Endothelial cell of umbilical vein (primary cell): ENCODE data around the gene CHN2. TPM values are rescaled to one million over a fixed set of nuclear protein-coding genes. Genes with fewer than 3 reads are reported as not detected.

Experiments used
- BruUV-seq: library from RNA; stranded (reverse); fragments of 400-500 nt; replicated peaks from 2 replicates; lab custom pipeline; 2021; lab: Mats Ljungman, UMichigan
- CTCF ChIA-PET: fragments of 300-600, 350-600 bp; sonication (Branson Sonifier 250); formaldehyde crosslinking; loops from one replicate; lab custom pipeline; 2021; ENCODE audit warnings: antibody characterized with exemption, inconsistent platforms; lab: Charles Lee
- POLR2A ChIA-PET: fragments of 300-600, 350-600 bp; sonication (Branson Sonifier 250); formaldehyde crosslinking; loops from one replicate; lab custom pipeline; 2021; ENCODE audit warnings: antibody characterized with exemption, inconsistent platforms; lab: Charles Lee
- DNase-seq: peaks from one replicate; pipeline ENCODE4 v3.0.0-alpha.2; 2011; ENCODE audit warnings: low read depth, low spot score
- FAIRE-seq: peaks from 2 replicates; lab custom pipeline; 2011; peaks lifted over from hg19 to GRCh38; lab: Jason Lieb, UNC
- H2AFZ ChIP-seq: 2 replicates; pipeline ENCODE4 v1.6.0; 2012; ENCODE audit warnings: low read depth, low read length, control low read depth, inconsistent platforms
- H3K27ac ChIP-seq: 2 replicates; pipeline ENCODE4 v1.5.1; 2011; ENCODE audit warnings: low read depth, mild to moderate bottlenecking, control low read depth, low read length, moderate library complexity; ENCODE audit not compliant: insufficient read depth
- H3K27me3 ChIP-seq, 2 experiments: 2 replicates each; pipeline versions ENCODE4 v1.6.0 to v1.6.1; 2011; ENCODE audit warnings: low read length in 2 of 2, mixed read lengths in 1 of 2; ENCODE audit not compliant: control insufficient read depth in 2 of 2, insufficient read depth in 2 of 2
- H3K36me3 ChIP-seq, 2 experiments: 2 replicates in 1 of 2; 3 replicates in 1 of 2; pipeline ENCODE4 v1.5.1; 2011; ENCODE audit warnings: low read length in 2 of 2, mild to moderate bottlenecking in 1 of 2, moderate library complexity in 1 of 2; ENCODE audit not compliant: control insufficient read depth in 2 of 2, insufficient read depth in 2 of 2; ENCODE audit errors: extremely low read depth in 1 of 2
- H3K4me1 ChIP-seq: 3 replicates; pipeline ENCODE4 v1.5.1; 2011; ENCODE audit warnings: mild to moderate bottlenecking, low read length; ENCODE audit not compliant: control insufficient read depth, insufficient read depth; ENCODE audit errors: extremely low read depth
- H3K4me2 ChIP-seq: 2 replicates; pipeline ENCODE4 v1.6.1; 2011; ENCODE audit warnings: low read length, control low read depth, mixed read lengths; ENCODE audit not compliant: insufficient read depth
- H3K4me3 ChIP-seq, 3 experiments: fragments of 200-600 bp in 1 of 3; sonication (generic), shearing (Covaris generic) in 1 of 3; replicated peaks in 1 of 3; 2 replicates each; pipeline ENCODE4 v1.5.1; 2011 to 2016; ENCODE audit warnings: control low read depth in 3 of 3, low read length in 3 of 3, mild to moderate bottlenecking in 2 of 3, inconsistent platforms in 1 of 3, low read depth in 1 of 3, moderate library complexity in 1 of 3; ENCODE audit not compliant: insufficient read depth in 1 of 3
- H3K79me2 ChIP-seq: 2 replicates; pipeline ENCODE4 v1.6.0; 2012; ENCODE audit warnings: low read length, inconsistent platforms; ENCODE audit not compliant: control insufficient read depth, insufficient read depth
- H3K9ac ChIP-seq: replicated peaks from 2 replicates; pipeline ENCODE3; 2011; ENCODE audit warnings: low read length, control low read depth; ENCODE audit not compliant: insufficient read depth; ENCODE audit errors: extremely low read depth
- H3K9me1 ChIP-seq: replicated peaks from 3 replicates; pipeline ENCODE4 v1.6.0; 2011; ENCODE audit warnings: mild to moderate bottlenecking, low read length; ENCODE audit not compliant: control insufficient read depth, insufficient read depth; ENCODE audit errors: extremely low read depth
- H3K9me3 ChIP-seq: replicated peaks from 2 replicates; pipeline ENCODE4 v1.5.1; 2012; ENCODE audit warnings: low read length, inconsistent platforms; ENCODE audit not compliant: control insufficient read depth, insufficient read depth
- H4K20me1 ChIP-seq: replicated peaks from 2 replicates; pipeline ENCODE3; 2011; ENCODE audit warnings: mild to moderate bottlenecking, low read length; ENCODE audit not compliant: control insufficient read depth, insufficient read depth; ENCODE audit errors: extremely low read depth
- EZH2 ChIP-seq: IDR thresholded peaks from 2 replicates; pipeline ENCODE4 v1.6.1; 2012; ENCODE audit warnings: borderline replicate concordance, low read depth, mild to moderate bottlenecking, moderate library complexity, low read length, inconsistent platforms; ENCODE audit not compliant: severe bottlenecking
- FOS ChIP-seq: IDR thresholded peaks from 2 replicates; pipeline ENCODE4 v1.6.1; 2011; ENCODE audit warnings: mild to moderate bottlenecking, low read length, moderate library complexity, borderline replicate concordance; ENCODE audit not compliant: insufficient read depth
- GATA2 ChIP-seq: IDR thresholded peaks from 2 replicates; pipeline ENCODE4 v1.7.0; 2011; ENCODE audit warnings: low read depth, mild to moderate bottlenecking, moderate library complexity, mixed read lengths, low read length; ENCODE audit not compliant: insufficient read length, insufficient read depth
- JUN ChIP-seq: IDR thresholded peaks from 2 replicates; pipeline ENCODE4 v1.6.1; 2011; ENCODE audit warnings: borderline replicate concordance, low read depth; ENCODE audit not compliant: insufficient read length, insufficient read depth
- MYC ChIP-seq: IDR thresholded peaks from one replicate; pipeline ENCODE4 v1.6.1; 2011; ENCODE audit warnings: mild to moderate bottlenecking, low read depth, low read length
- POLR2A ChIP-seq: IDR thresholded peaks from 2 replicates; pipeline ENCODE4 v1.6.1; 2012; ENCODE audit warnings: low read depth, mild to moderate bottlenecking, control low read depth, low read length
- POLR2AphosphoS5 ChIP-seq: IDR thresholded peaks from 2 replicates; pipeline ENCODE4 v1.6.1; 2012; ENCODE audit warnings: low read depth, mild to moderate bottlenecking, control low read depth, low read length, moderate library complexity; ENCODE audit not compliant: insufficient read depth
- dilution Hi-C: fragments of 300-500 bp; cut with MboI; formaldehyde crosslinking; loops from one replicate; pipeline ENCODE4 v1.15.0; 2019; ENCODE audit warnings: low sequenced_read_pairs; ENCODE audit not compliant: extremely low pct_ligation_motif_present
- intact Hi-C: fragments of 100-400 bp; cut with micrococcal nuclease; formaldehyde crosslinking; loops from one replicate; pipeline ENCODE4 v1.10.0; 2022
- polyA plus RNA-seq, 4 experiments: library from polyadenylated mRNA; depleted of rRNA in 3 of 4; stranded (reverse) in 3 of 4; unstranded in 1 of 4; fragments of >200 nt; gene quantifications; 2 replicates each; pipeline versions ENCODE4 v1.2.1 to v1.2.3, GENCODE V29; 2011 to 2012; ENCODE audit warnings: missing spikeins in 1 of 4
- total RNA-seq: library from RNA; stranded (reverse); gene quantifications from 2 replicates; pipeline ENCODE4 v1.2.3, GENCODE V29; 2021
- TF ChIP-seq, protein P1 (sequence below): IDR thresholded peaks from 2 replicates; pipeline ENCODE4 v1.6.1; 2011; ENCODE audit not compliant: insufficient read depth, insufficient read length
- TF ChIP-seq, protein P2 (sequence below), 2 donors: IDR thresholded peaks; 1 replicate in 1 of 2; 2 replicates in 1 of 2; pipeline ENCODE4 v1.5.1; 2011; ENCODE audit warnings: low read length in 2 of 2, mild to moderate bottlenecking in 2 of 2, moderate library complexity in 2 of 2, control low read depth in 1 of 2, inconsistent platforms in 1 of 2, low read depth in 1 of 2; ENCODE audit not compliant: insufficient read depth in 1 of 2; ENCODE audit errors: extremely low read depth in 1 of 2

The CHN2 gene
- total and polyA plus RNA-seq, 2 donors (not counting 3 experiments of a cell fraction or from before 2014, with no cell fraction given) = 1.4 to 5.0 TPM

DNA sequence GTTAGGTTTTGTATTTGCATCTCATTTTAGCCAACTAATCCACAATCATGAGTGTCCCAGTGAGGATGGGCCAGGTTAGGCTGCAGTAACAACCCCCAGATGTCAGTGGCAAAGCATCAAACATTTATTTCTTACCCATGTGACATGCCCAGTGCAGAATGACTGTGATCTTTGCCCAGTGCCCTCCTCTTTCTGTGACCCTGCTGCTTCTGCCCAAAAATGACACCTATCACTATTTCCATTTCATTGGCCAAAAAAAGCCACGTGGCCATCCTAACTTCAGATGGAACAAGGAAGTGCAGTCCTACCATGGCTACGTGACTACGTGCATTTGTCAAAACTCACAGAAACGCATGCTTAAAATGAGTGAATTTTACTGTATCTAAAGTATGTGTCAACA, 259.9 kb downstream of the CHN2 start:
- intact Hi-C loops (no loop called here), dilution Hi-C loops (no loop called here)
- TF ChIP-seq FOS (no peak), MYC (no peak), EZH2 (no peak), GATA2 (no peak), POLR2A (no peak), POLR2AphosphoS5 (no peak), JUN (no peak)
- TF ChIP-seq, protein P1, sequence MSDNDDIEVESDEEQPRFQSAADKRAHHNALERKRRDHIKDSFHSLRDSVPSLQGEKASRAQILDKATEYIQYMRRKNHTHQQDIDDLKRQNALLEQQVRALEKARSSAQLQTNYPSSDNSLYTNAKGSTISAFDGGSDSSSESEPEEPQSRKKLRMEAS = no peak
- TF ChIP-seq, protein P2, sequence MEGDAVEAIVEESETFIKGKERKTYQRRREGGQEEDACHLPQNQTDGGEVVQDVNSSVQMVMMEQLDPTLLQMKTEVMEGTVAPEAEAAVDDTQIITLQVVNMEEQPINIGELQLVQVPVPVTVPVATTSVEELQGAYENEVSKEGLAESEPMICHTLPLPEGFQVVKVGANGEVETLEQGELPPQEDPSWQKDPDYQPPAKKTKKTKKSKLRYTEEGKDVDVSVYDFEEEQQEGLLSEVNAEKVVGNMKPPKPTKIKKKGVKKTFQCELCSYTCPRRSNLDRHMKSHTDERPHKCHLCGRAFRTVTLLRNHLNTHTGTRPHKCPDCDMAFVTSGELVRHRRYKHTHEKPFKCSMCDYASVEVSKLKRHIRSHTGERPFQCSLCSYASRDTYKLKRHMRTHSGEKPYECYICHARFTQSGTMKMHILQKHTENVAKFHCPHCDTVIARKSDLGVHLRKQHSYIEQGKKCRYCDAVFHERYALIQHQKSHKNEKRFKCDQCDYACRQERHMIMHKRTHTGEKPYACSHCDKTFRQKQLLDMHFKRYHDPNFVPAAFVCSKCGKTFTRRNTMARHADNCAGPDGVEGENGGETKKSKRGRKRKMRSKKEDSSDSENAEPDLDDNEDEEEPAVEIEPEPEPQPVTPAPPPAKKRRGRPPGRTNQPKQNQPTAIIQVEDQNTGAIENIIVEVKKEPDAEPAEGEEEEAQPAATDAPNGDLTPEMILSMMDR (IDR thresholded peaks at IDR 0.05; ENCODE audit: extremely low read depth in 1 of 2, insufficient read depth in 1 of 2, low read depth in 1 of 2, low read length in 2 of 2) = no peak
- POLR2A ChIA-PET = no interaction called here
- no peak for DNase-seq
- no peak for FAIRE-seq
- Histone ChIP-seq H3K27ac (no peak overlapping the region), H3K36me3 (no peaks in the 10 kb centered on the region), H3K4me3 (no peak overlapping the region), H3K9me3 (no peaks in the 10 kb centered on the region), H3K9me1 (no peaks in the 10 kb centered on the region), H3K4me2 (no peak overlapping the region), H3K27me3 (no peaks in the 10 kb centered on the region), H4K20me1 (no peaks in the 10 kb centered on the region), H3K9ac (no peak overlapping the region), H2AFZ (no peak overlapping the region), H3K79me2 (no peaks in the 10 kb centered on the region), H3K4me1 (no peaks in the 10 kb centered on the region)
- CTCF ChIA-PET = interaction anchor here (0.9 kb wide), 1 partner anchor 15 kb away, joined by 3 read pairs; no protein-coding TSS in a partner anchor
- no TSS peak for BruUV-seq
